ENCODE results near the gene KCNQ1.

The KCNQ1 gene

GRCh38 chr11:2731130-2732125 lies 286.6 kb downstream of the KCNQ1 start:
- Histone ChIP-seq H3K36me3 (no peaks in the 10 kb centered on the region), H3K9ac (no peak overlapping the region), H3K27me3 (no peaks in the 10 kb centered on the region), H3K4me3 (no peak overlapping the region), H3K4me1 (peaks cover 79% of the 10 kb centered on the region), H4K20me1 (no peaks in the 10 kb centered on the region), H3K4me2 (peak overlapping the region; percentile 79), H3K27ac (0 out of 2 replicates have a peak overlapping the region, but pooled peaks have one; percentile 4), H3K9me3 (no peaks in the 10 kb centered on the region)
- TF ChIP-seq Cebpa-rat (IDR thresholded peaks at IDR 0.05), result no peak

GRCh38 chr11:2732261-2732939 lies 287.6 kb downstream of the KCNQ1 start:
- no peak overlapping the region for H3K4me3 ChIP-seq
- no peak for TF ChIP-seq Cebpa-rat (IDR thresholded peaks at IDR 0.05)

GRCh38 chr11:2732940-2733628 lies 288.3 kb downstream of the KCNQ1 start:
- H3K4me3 ChIP-seq, result no peak overlapping the region
- 0 out of 2 replicates have a peak overlapping the region, but pooled peaks have one; percentile 34 for H3K9ac ChIP-seq
- H3K36me3 ChIP-seq, result no peaks in the 10 kb centered on the region
- no peaks in the 10 kb centered on the region for H3K9me3 ChIP-seq
- H3K27me3 ChIP-seq, result no peaks in the 10 kb centered on the region
- H3K27ac ChIP-seq, result peak overlapping the region; percentile 35; the same call in 1 of the 2 replicates
- H3K4me2 ChIP-seq, result peak overlapping the region; percentile 79
- no peaks in the 10 kb centered on the region for H4K20me1 ChIP-seq
- TF ChIP-seq Cebpa-rat (IDR thresholded peaks at IDR 0.05), result no peak
- peaks cover 78% of the 10 kb centered on the region for H3K4me1 ChIP-seq

More at GRCh38 chr11:2732261-2732939, 287.6 kb downstream of the KCNQ1 start:
- H3K9me3 ChIP-seq, result no peaks in the 10 kb centered on the region
- H3K36me3 ChIP-seq, result no peaks in the 10 kb centered on the region
- H3K9ac ChIP-seq, result no peak overlapping the region
- H4K20me1 ChIP-seq, result no peaks in the 10 kb centered on the region
- H3K27me3 ChIP-seq, result no peaks in the 10 kb centered on the region
- H3K4me1 ChIP-seq, result peaks cover 78% of the 10 kb centered on the region
- peak overlapping the region; percentile 79 for H3K4me2 ChIP-seq
- no peak overlapping the region for H3K27ac ChIP-seq

- H3K9ac ChIP-seq, result no peak overlapping the region
- no peaks in the 10 kb centered on the region for H3K9me3 ChIP-seq
- H3K4me3 ChIP-seq, result no peak overlapping the region
- TF ChIP-seq Cebpa-rat (IDR thresholded peaks at IDR 0.05), result no peak
- no peaks in the 10 kb centered on the region for H4K20me1 ChIP-seq
- H3K27me3 ChIP-seq, result no peaks in the 10 kb centered on the region
- no peak overlapping the region for H3K27ac ChIP-seq
- peaks cover 80% of the 10 kb centered on the region for H3K4me1 ChIP-seq
- no peaks in the 10 kb centered on the region for H3K36me3 ChIP-seq
- peak overlapping the region; percentile 79 for H3K4me2 ChIP-seq
Measured at GRCh38 chr11:2734181-2735052, 289.6 kb downstream of the KCNQ1 start.

- Histone ChIP-seq H4K20me1 (no peaks in the 10 kb centered on the region), H3K27me3 (no peaks in the 10 kb centered on the region), H3K4me1 (peaks cover 86% of the 10 kb centered on the region), H3K27ac (no peak overlapping the region), H3K9ac (no peak overlapping the region), H3K36me3 (no peaks in the 10 kb centered on the region), H3K4me3 (no peak overlapping the region), H3K4me2 (peak overlapping the region; percentile 79), H3K9me3 (no peaks in the 10 kb centered on the region)
- no peak for TF ChIP-seq Cebpa-rat (IDR thresholded peaks at IDR 0.05)
Measured at GRCh38 chr11:2735053-2735589, 290.3 kb downstream of the KCNQ1 start.

- Histone ChIP-seq H3K27me3 (no peaks in the 10 kb centered on the region), H3K9ac (no peak overlapping the region), H3K4me1 (peaks cover 86% of the 10 kb centered on the region), H3K9me3 (no peaks in the 10 kb centered on the region), H3K36me3 (no peaks in the 10 kb centered on the region), H3K27ac (no peak overlapping the region), H3K4me3 (no peak overlapping the region), H4K20me1 (no peaks in the 10 kb centered on the region), H3K4me2 (peak overlapping the region; percentile 53)
- no peak for TF ChIP-seq Cebpa-rat (IDR thresholded peaks at IDR 0.05)
Measured at GRCh38 chr11:2736577-2737225, 291.9 kb downstream of the KCNQ1 start.

- Histone ChIP-seq H3K36me3 (no peaks in the 10 kb centered on the region), H3K4me3 (no peak overlapping the region), H3K4me2 (peak overlapping the region; percentile 53), H3K9me3 (no peaks in the 10 kb centered on the region), H3K27ac (no peak overlapping the region), H4K20me1 (no peaks in the 10 kb centered on the region), H3K9ac (no peak overlapping the region), H3K27me3 (no peaks in the 10 kb centered on the region), H3K4me1 (peaks cover 81% of the 10 kb centered on the region)
- no peak for TF ChIP-seq Cebpa-rat (IDR thresholded peaks at IDR 0.05)
Measured at GRCh38 chr11:2737226-2737590, 292.4 kb downstream of the KCNQ1 start.

- Histone ChIP-seq H3K9me3 (no peaks in the 10 kb centered on the region), H3K9ac (0 out of 2 replicates have a peak overlapping the region, but pooled peaks have one; percentile 34), H4K20me1 (no peaks in the 10 kb centered on the region), H3K4me2 (peak overlapping the region; percentile 53), H3K36me3 (no peaks in the 10 kb centered on the region), H3K27ac (peak overlapping the region; percentile 53; the same call in 1 of the 2 replicates), H3K4me3 (no peak overlapping the region), H3K27me3 (no peaks in the 10 kb centered on the region), H3K4me1 (peaks cover 74% of the 10 kb centered on the region)
- TF ChIP-seq Cebpa-rat (IDR thresholded peaks at IDR 0.05), result no peak
Measured at GRCh38 chr11:2737866-2738265, 293.1 kb downstream of the KCNQ1 start.

All from BLaER1 (cell line).